ENCODE measurements around the gene ATPAF1.

DNA sequence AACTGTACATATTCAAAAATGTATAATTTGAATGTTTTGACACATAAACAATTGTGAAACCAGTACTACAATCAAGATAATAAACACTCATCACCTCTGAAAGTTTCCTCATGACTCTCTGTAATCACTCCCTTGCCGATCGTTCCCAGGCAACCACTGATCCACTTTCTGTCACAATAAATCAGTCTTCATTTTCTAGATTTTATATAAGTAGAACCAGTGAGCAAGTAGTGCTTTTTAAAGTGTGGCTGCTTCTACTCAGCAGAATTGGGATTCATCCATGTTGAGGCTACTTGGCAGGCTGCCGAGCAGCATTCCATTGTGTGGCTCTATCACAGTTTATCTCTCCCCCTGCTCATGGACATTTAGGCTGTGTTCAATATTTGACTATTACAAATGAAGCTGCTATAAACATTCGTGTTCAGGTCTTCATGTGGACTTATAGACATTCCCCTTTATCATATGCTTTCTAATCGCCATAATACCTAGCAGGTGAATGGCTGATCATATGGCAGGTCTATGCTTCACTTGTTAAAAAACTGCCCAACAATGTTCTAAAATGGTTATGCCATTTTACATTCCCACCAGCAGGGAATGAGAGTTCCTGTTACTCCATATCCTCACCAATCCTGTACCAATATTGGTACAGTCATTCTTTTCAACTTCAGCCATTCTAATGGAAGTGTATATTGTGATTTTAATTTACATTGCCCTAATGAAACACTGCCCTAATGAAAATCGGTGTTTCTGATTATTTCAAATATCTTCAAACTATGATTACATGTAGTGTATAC, 24.0 kb upstream of the ATPAF1 start:
- no peak for TF ChIP-seq POLR2A (IDR thresholded peaks at IDR 0.05; ENCODE audit: low read depth, low read length)
- TF ChIP-seq SPI1 (IDR thresholded peaks at IDR 0.05; ENCODE audit: low read depth, low read length): no peak
- no peak for TF ChIP-seq POLR2AphosphoS5 (IDR thresholded peaks at IDR 0.05; ENCODE audit: low read depth, low read length)
- TF ChIP-seq TAF1 (IDR thresholded peaks at IDR 0.05; ENCODE audit: low read depth, low read length): no peak
- no peak for TF ChIP-seq PAX5 (IDR thresholded peaks at IDR 0.05; ENCODE audit: insufficient read depth, low read length, severe bottlenecking)

Measured in GM12891 (cell line).